ENCODE results near the gene OTOF. TPM values are rescaled to one million over a fixed set of nuclear protein-coding genes. Genes with fewer than 3 reads are reported as not detected.
"Not testable (repeated sequence)": the region's sequence is repeated elsewhere in the genome, so short reads cannot be mapped to it uniquely, and the experiment has no call there.

The OTOF gene
- total RNA-seq, 5 donors from 2014 or later (not counting 1 experiment from before 2014, with no cell fraction given): 0.20 to 2.8 (median 0.45) TPM

DNA sequence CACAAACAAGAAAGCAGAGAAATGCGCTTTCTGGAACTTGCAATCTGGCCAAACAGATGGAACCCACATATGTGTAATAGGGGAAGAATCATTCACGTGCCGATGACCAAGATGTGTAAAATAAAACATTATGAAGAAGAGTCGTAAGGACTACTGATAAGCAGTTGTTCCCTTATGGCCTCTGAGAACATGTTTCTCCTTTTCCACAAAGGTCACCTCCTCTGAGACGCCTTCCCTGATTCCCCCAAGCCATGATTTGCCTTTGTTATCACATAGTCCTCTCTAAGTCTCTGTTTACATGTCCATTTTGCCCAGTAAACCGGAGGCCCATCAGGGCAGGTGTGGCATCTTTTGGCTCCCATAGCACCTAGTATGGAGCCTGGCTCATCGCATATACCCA is 8.0 kb downstream of the OTOF start:
- WGBS (ENCODE audit: insufficient coverage): 100% methylated on average over 2 of the region's 7 CpGs
- no peak for ATAC-seq (replicated peaks in 1 of 4)

GRCh38 chr2:26469092-26469710 is 8.7 kb downstream of the OTOF start:
- peaks cover 0 to 17% (median 7%) of the 10 kb centered on the region in 3 donors for H3K9me3 Mint-ChIP-seq
- H3K4me1 ChIP-seq (ENCODE audit: control insufficient read depth in 1 of 2, extremely low read depth in 1 of 2, insufficient read depth in 2 of 2, low read length in 2 of 2): no peaks in the 10 kb centered on the region
- no peak overlapping the region for H3K4me3 ChIP-seq (ENCODE audit: control insufficient read depth in 1 of 2, extremely low read depth in 1 of 2, low read length in 1 of 2)
- H3K36me3 ChIP-seq (ENCODE audit: control insufficient read depth in 2 of 2, extremely low read depth in 1 of 2, insufficient read depth in 1 of 2, low read length in 1 of 2): no peaks in the 10 kb centered on the region
- H3K4me1 Mint-ChIP-seq: no peaks in the 10 kb centered on the region
- no peak overlapping the region for H3K4me3 Mint-ChIP-seq
- no peak overlapping the region for H3K27ac Mint-ChIP-seq
- DNase-seq (peak in 26 of 35 experiments; percentile 4 to 56 (median 24)), ATAC-seq (replicated peaks in 1 of 4) (no peak)
- ChIA-PET CTCF (interaction anchor here in 1 of 2 donors (0.7 kb wide), 1 partner anchor 8 kb away, joined by 3 read pairs; no protein-coding TSS in a partner anchor), POLR2A (no interaction called here)
- H3K36me3 Mint-ChIP-seq: peaks cover 6% of the 10 kb centered on the region
- H3K27ac ChIP-seq (ENCODE audit: low read length): no peak overlapping the region
- WGBS (ENCODE audit: insufficient coverage): 6% methylated on average over 3 of the region's 5 CpGs
- no peaks in the 10 kb centered on the region for H3K27me3 Mint-ChIP-seq
- H3K27me3 ChIP-seq (replicated peaks in 1 of 2; ENCODE audit: control insufficient read depth in 2 of 2, extremely low read depth in 1 of 2, insufficient read depth in 2 of 2, low read length in 1 of 2): peaks cover 0 to 5% of the 10 kb centered on the region in 2 experiments
- H3K9me3 ChIP-seq: no peaks in the 10 kb centered on the region

More for the DNA sequence above, 8.0 kb downstream of the OTOF start:
- Mint-ChIP-seq H3K36me3 (peaks cover 6% of the 10 kb centered on the region), H3K4me3 (no peak overlapping the region), H3K9me3 (peaks cover 0 to 17% (median 7%) of the 10 kb centered on the region in 3 donors), H3K27ac (no peak overlapping the region), H3K4me1 (no peaks in the 10 kb centered on the region), H3K27me3 (no peaks in the 10 kb centered on the region)
- Histone ChIP-seq H3K4me1 (ENCODE audit: control insufficient read depth in 1 of 2, extremely low read depth in 1 of 2, insufficient read depth in 2 of 2, low read length in 2 of 2) (no peaks in the 10 kb centered on the region), H3K36me3 (ENCODE audit: control insufficient read depth in 2 of 2, extremely low read depth in 1 of 2, insufficient read depth in 1 of 2, low read length in 1 of 2) (no peaks in the 10 kb centered on the region), H3K4me3 (ENCODE audit: control insufficient read depth in 1 of 2, extremely low read depth in 1 of 2, low read length in 1 of 2) (no peak overlapping the region), H3K27ac (ENCODE audit: low read length) (no peak overlapping the region), H3K27me3 (replicated peaks in 1 of 2; ENCODE audit: control insufficient read depth in 2 of 2, extremely low read depth in 1 of 2, insufficient read depth in 2 of 2, low read length in 1 of 2) (peaks cover 0 to 5% of the 10 kb centered on the region in 2 experiments), H3K9me3 (no peaks in the 10 kb centered on the region)
- ChIA-PET POLR2A (no interaction called here), CTCF (no interaction called here)
- DNase-seq: no peak

GRCh38 chr2:26468544-26468943 is 9.4 kb downstream of the OTOF start:
- H3K4me3 Mint-ChIP-seq, POLR2A ChIA-PET: not testable (repeated sequence)

DNA sequence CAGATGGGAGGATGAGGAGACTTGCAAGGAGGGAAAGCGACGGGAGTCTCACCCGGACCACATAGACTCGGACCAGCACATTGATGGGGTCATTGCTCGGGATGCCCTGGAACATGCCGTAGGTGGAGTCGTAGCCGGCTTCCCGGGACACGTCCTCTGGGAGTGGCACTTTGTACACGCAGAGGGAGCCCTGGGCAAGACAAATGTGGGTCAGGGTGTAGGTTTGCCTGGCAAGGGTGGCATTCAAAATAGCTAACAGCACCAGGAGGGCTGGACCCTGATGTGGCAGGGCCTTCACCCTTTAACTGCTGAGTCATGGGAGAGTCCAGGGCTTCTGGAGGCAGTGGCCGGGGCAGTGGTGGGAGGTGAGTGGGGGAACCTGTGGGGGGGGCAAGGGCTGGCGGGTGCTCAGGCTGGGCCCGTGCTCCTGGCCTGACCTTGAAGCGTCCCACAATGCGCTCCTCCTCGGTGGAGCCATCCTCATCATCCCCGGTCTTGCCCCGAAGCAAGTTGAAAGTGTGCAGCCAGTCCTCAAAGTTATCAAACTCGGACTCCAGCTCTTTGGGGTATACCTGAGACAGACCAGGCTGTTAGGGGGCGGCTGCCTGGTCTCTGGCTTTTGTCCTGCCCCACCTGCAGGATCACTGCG is 11.1 kb downstream of the OTOF start:
- ATAC-seq (replicated peaks in 1 of 4) (no peak), DNase-seq (no peak)
- ChIA-PET CTCF (interaction anchor here (0.6 kb wide), 2 partner anchors 22 to 375 kb away, joined by 3 to 6 read pairs; no protein-coding TSS in a partner anchor), POLR2A (no interaction called here)
- H3K36me3 ChIP-seq (ENCODE audit: control insufficient read depth in 2 of 2, extremely low read depth in 1 of 2, insufficient read depth in 1 of 2, low read length in 1 of 2): no peaks in the 10 kb centered on the region
- WGBS (ENCODE audit: insufficient coverage): 92% methylated on average over 22 of the region's 22 CpGs
- Mint-ChIP-seq H3K27me3 (no peaks in the 10 kb centered on the region), H3K4me3 (no peak overlapping the region), H3K27ac (no peak overlapping the region), H3K9me3 (peaks cover 0 to 17% (median 7%) of the 10 kb centered on the region in 3 donors), H3K4me1 (no peaks in the 10 kb centered on the region), H3K36me3 (peaks cover 6% of the 10 kb centered on the region)
- H3K27ac ChIP-seq (ENCODE audit: low read length): no peak overlapping the region
- H3K4me1 ChIP-seq (ENCODE audit: control insufficient read depth in 1 of 2, extremely low read depth in 1 of 2, insufficient read depth in 2 of 2, low read length in 2 of 2): no peaks in the 10 kb centered on the region
- no peaks in the 10 kb centered on the region for H3K9me3 ChIP-seq
- H3K27me3 ChIP-seq (replicated peaks in 1 of 2; ENCODE audit: control insufficient read depth in 2 of 2, extremely low read depth in 1 of 2, insufficient read depth in 2 of 2, low read length in 1 of 2): peaks cover 0 to 10% of the 10 kb centered on the region in 2 experiments
- no peak overlapping the region for H3K4me3 ChIP-seq (ENCODE audit: control insufficient read depth in 1 of 2, extremely low read depth in 1 of 2, low read length in 1 of 2)

More at GRCh38 chr2:26468544-26468943, 9.4 kb downstream of the OTOF start:
- not testable (repeated sequence) for H3K27ac Mint-ChIP-seq; H3K4me1 Mint-ChIP-seq; H3K4me1 ChIP-seq (ENCODE audit: control insufficient read depth in 1 of 2, extremely low read depth in 1 of 2, insufficient read depth in 2 of 2, low read length in 2 of 2); H3K9me3 ChIP-seq; H3K36me3 Mint-ChIP-seq; H3K4me3 ChIP-seq (ENCODE audit: control insufficient read depth in 1 of 2, extremely low read depth in 1 of 2, low read length in 1 of 2); H3K27me3 ChIP-seq (replicated peaks in 1 of 2; ENCODE audit: control insufficient read depth in 2 of 2, extremely low read depth in 1 of 2, insufficient read depth in 2 of 2, low read length in 1 of 2); H3K27me3 Mint-ChIP-seq; H3K36me3 ChIP-seq (ENCODE audit: control insufficient read depth in 2 of 2, extremely low read depth in 1 of 2, insufficient read depth in 1 of 2, low read length in 1 of 2); H3K27ac ChIP-seq (ENCODE audit: low read length); ATAC-seq (replicated peaks in 1 of 4); DNase-seq
- WGBS (ENCODE audit: insufficient coverage): no CpG with 5 or more reads among the region's 1 CpG
- peaks cover 0 to 17% (median 7%) of the 10 kb centered on the region in 3 donors for H3K9me3 Mint-ChIP-seq
- CTCF ChIA-PET: interaction anchor here in 1 of 2 donors (0.7 kb wide), 1 partner anchor 9 kb away, joined by 3 read pairs; no protein-coding TSS in a partner anchor

DNA sequence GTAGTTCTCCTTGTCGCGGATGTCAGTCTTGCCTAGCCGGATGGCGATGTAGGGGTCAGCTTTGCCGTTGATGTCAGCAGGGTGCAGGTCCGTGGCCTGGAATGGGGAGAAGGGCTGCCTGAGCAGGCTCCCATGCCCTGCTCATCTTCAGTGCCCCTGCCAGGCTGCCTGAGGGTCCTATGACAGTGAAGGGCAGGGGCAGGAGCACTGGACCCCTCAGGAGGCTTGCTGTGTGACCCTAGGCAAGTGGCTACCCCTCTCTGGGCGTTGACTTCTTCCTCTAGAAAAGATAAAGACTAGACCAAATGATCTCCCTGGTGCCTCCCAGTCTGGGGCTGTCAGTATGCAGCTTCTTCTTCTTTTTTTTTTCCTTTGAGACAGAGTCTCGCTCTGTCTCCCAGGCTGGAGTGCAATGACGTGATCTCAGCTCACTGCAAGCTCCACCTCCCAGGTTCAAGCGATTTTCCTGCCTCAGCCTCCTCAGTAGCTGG is 11.9 kb downstream of the OTOF start:
- WGBS (ENCODE audit: insufficient coverage): 87% methylated on average over 8 of the region's 10 CpGs
- H3K27ac Mint-ChIP-seq: no peak overlapping the region

DNA sequence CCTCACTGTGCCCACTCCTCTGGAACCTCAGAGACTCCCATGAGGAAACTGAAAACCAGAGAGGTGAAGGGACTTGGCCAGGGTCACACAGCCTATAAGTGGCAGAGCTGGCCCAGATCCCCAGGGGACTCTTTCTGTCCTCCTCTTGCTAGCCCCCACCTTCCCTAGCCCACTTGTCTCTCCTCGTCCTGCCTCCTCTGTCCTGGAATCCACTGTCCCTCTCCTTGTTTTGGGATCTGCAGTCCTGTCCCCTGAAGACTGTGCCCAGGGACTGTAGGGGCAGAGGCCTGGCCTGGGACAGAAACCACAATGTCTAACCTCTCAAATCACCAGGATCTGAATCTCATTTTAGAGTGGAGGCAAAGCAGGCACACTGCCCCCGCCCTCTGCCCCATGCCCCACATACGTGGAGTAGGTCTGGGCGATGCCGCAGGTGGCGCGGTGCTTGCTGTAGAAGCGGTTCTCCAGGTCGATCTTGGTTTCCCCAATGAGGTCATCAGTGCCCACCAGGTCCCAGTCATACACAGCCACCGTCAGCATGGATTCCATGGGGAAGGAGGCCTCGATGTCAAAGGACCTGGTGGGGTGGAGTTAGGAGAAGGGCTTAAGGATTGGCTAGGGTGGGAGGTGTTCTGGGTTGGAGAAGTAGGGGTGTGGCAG is 12.5 kb downstream of the OTOF start:
- H3K27ac Mint-ChIP-seq: no peak overlapping the region
- peaks cover 0 to 17% (median 7%) of the 10 kb centered on the region in 3 donors for H3K9me3 Mint-ChIP-seq
- ChIA-PET CTCF (no interaction called here), POLR2A (no interaction called here)
- H3K27me3 Mint-ChIP-seq: no peaks in the 10 kb centered on the region
- no peaks in the 10 kb centered on the region for H3K4me1 Mint-ChIP-seq
- H3K27me3 ChIP-seq (replicated peaks in 1 of 2; ENCODE audit: control insufficient read depth in 2 of 2, extremely low read depth in 1 of 2, insufficient read depth in 2 of 2, low read length in 1 of 2): peaks cover 0 to 14% of the 10 kb centered on the region in 2 experiments
- H3K4me3 ChIP-seq (ENCODE audit: control insufficient read depth in 1 of 2, extremely low read depth in 1 of 2, low read length in 1 of 2): no peak overlapping the region
- no peaks in the 10 kb centered on the region for H3K4me1 ChIP-seq (ENCODE audit: control insufficient read depth in 1 of 2, extremely low read depth in 1 of 2, insufficient read depth in 2 of 2, low read length in 2 of 2)
- 87% methylated on average over 11 of the region's 11 CpGs for WGBS (ENCODE audit: insufficient coverage)
- H3K9me3 ChIP-seq: no peaks in the 10 kb centered on the region
- H3K4me3 Mint-ChIP-seq: no peak overlapping the region
- peak in 1 of 35 experiments; percentile 3 for DNase-seq
- H3K27ac ChIP-seq (ENCODE audit: low read length): no peak overlapping the region
- ATAC-seq (replicated peaks in 1 of 4): no peak
- H3K36me3 ChIP-seq (ENCODE audit: control insufficient read depth in 2 of 2, extremely low read depth in 1 of 2, insufficient read depth in 1 of 2, low read length in 1 of 2): no peaks in the 10 kb centered on the region
- H3K36me3 Mint-ChIP-seq: peaks cover 6% of the 10 kb centered on the region

More for the DNA sequence above, 11.9 kb downstream of the OTOF start:
- Histone ChIP-seq H3K9me3 (no peaks in the 10 kb centered on the region), H3K4me3 (ENCODE audit: control insufficient read depth in 1 of 2, extremely low read depth in 1 of 2, low read length in 1 of 2) (no peak overlapping the region), H3K4me1 (ENCODE audit: control insufficient read depth in 1 of 2, extremely low read depth in 1 of 2, insufficient read depth in 2 of 2, low read length in 2 of 2) (no peaks in the 10 kb centered on the region), H3K27ac (ENCODE audit: low read length) (no peak overlapping the region), H3K27me3 (replicated peaks in 1 of 2; ENCODE audit: control insufficient read depth in 2 of 2, extremely low read depth in 1 of 2, insufficient read depth in 2 of 2, low read length in 1 of 2) (peaks cover 0 to 14% of the 10 kb centered on the region in 2 experiments), H3K36me3 (ENCODE audit: control insufficient read depth in 2 of 2, extremely low read depth in 1 of 2, insufficient read depth in 1 of 2, low read length in 1 of 2) (no peaks in the 10 kb centered on the region)
- Mint-ChIP-seq H3K4me3 (no peak overlapping the region), H3K36me3 (peaks cover 6% of the 10 kb centered on the region), H3K27me3 (no peaks in the 10 kb centered on the region), H3K4me1 (no peaks in the 10 kb centered on the region), H3K9me3 (peaks cover 0 to 17% (median 7%) of the 10 kb centered on the region in 3 donors)
- ATAC-seq (replicated peaks in 1 of 4): no peak
- POLR2A ChIA-PET: no interaction called here
- CTCF ChIA-PET: no interaction called here
- DNase-seq: no peak

Data from T-cell (primary cell).